H9 (cell line): ENCODE data around the gene CCL24. TPM values are rescaled to one million over a fixed set of nuclear protein-coding genes. Genes with fewer than 3 reads are reported as not detected.

Experiments used
- DNase-seq: peaks from one replicate; pipeline ENCODE4 v3.0.0-alpha.2; 2017
- H2AFZ ChIP-seq: one replicate; pipeline ENCODE4 v1.6.1; 2013; ENCODE audit warnings: mild to moderate bottlenecking, low read length, control low read depth, moderate library complexity
- H2AK5ac ChIP-seq: 2 replicates; pipeline ENCODE4 v1.6.1; 2013; ENCODE audit warnings: low read length, control low read depth, mixed read lengths; ENCODE audit not compliant: insufficient read length
- H2BK120ac ChIP-seq: one replicate; pipeline ENCODE4 v1.6.1; 2013; ENCODE audit warnings: low read depth, mild to moderate bottlenecking, low read length, control low read depth, inconsistent platforms; ENCODE audit not compliant: poor library complexity, severe bottlenecking
- H2BK12ac ChIP-seq: 2 replicates; pipeline ENCODE4 v1.6.1; 2013; ENCODE audit warnings: low read length, control low read depth, mixed read lengths, low read depth; ENCODE audit not compliant: insufficient read length
- H2BK15ac ChIP-seq: 2 replicates; pipeline ENCODE4 v1.6.1; 2013; ENCODE audit warnings: low read depth, low read length, control low read depth
- H2BK20ac ChIP-seq: one replicate; pipeline ENCODE4 v1.6.1; 2013; ENCODE audit warnings: low read depth, mild to moderate bottlenecking, low read length, control low read depth, inconsistent platforms; ENCODE audit not compliant: poor library complexity, severe bottlenecking
- H2BK5ac ChIP-seq: 2 replicates; pipeline ENCODE4 v1.6.1; 2013; ENCODE audit warnings: low read length, control low read depth, mixed read lengths; ENCODE audit not compliant: insufficient read length
- H3K14ac ChIP-seq: 2 replicates; pipeline ENCODE4 v1.6.1; 2013; ENCODE audit warnings: low read length, control low read depth; ENCODE audit not compliant: insufficient read depth
- H3K18ac ChIP-seq: 2 replicates; pipeline ENCODE4 v1.6.1; 2013; ENCODE audit warnings: low read depth, mild to moderate bottlenecking, mixed read lengths, low read length, control low read depth; ENCODE audit not compliant: insufficient read length
- H3K23ac ChIP-seq: 2 replicates; pipeline ENCODE4 v1.6.1; 2013; ENCODE audit warnings: low read length, control low read depth, mixed read lengths, low read depth; ENCODE audit not compliant: insufficient read length
- H3K23me2 ChIP-seq: 2 replicates; pipeline ENCODE4 v1.6.1; 2013; ENCODE audit warnings: low read depth, mild to moderate bottlenecking, mixed read lengths, low read length, control low read depth; ENCODE audit not compliant: insufficient read length, poor library complexity, severe bottlenecking
- H3K27ac ChIP-seq: 2 replicates; pipeline ENCODE4 v1.5.1; 2013; ENCODE audit warnings: low read length, control low read depth, mixed read lengths, low read depth; ENCODE audit not compliant: insufficient read length
- H3K27me3 ChIP-seq: 2 replicates; pipeline ENCODE4 v1.6.1; 2013; ENCODE audit warnings: low read length, control low read depth, inconsistent platforms; ENCODE audit not compliant: insufficient read depth
- H3K4ac ChIP-seq: 2 replicates; pipeline ENCODE4 v1.6.1; 2013; ENCODE audit warnings: low read depth, mild to moderate bottlenecking, control low read depth, inconsistent platforms, low read length, moderate library complexity
- H3K4me1 ChIP-seq: 2 replicates; pipeline ENCODE4 v1.6.1; 2013; ENCODE audit warnings: low read length, control low read depth, inconsistent platforms; ENCODE audit not compliant: insufficient read depth
- H3K4me2 ChIP-seq: 2 replicates; pipeline ENCODE4 v1.6.1; 2013; ENCODE audit warnings: low read length, control low read depth, mixed read lengths; ENCODE audit not compliant: insufficient read length, insufficient read depth
- H3K56ac ChIP-seq: 2 replicates; pipeline ENCODE4 v1.6.1; 2013; ENCODE audit warnings: low read depth, mild to moderate bottlenecking, mixed read lengths, low read length, control low read depth; ENCODE audit not compliant: insufficient read length
- H3K79me1 ChIP-seq: 2 replicates; pipeline ENCODE4 v1.6.1; 2013; ENCODE audit warnings: low read depth, mild to moderate bottlenecking, moderate library complexity, low read length, control low read depth, inconsistent platforms; ENCODE audit not compliant: insufficient read depth, poor library complexity, severe bottlenecking
- H3K79me2 ChIP-seq: 2 replicates; pipeline ENCODE4 v1.6.1; 2013; ENCODE audit warnings: low read length, control low read depth, inconsistent platforms; ENCODE audit not compliant: insufficient read depth
- H3K9ac ChIP-seq: 2 replicates; pipeline ENCODE4 v1.6.1; 2013; ENCODE audit warnings: low read length, control low read depth, mixed read lengths; ENCODE audit not compliant: insufficient read length; ENCODE audit errors: extremely low read depth
- H3K9me3 ChIP-seq: one replicate; pipeline ENCODE4 v1.6.1; 2013; ENCODE audit warnings: low read depth, low read length, inconsistent platforms; ENCODE audit not compliant: control insufficient read depth
- H3T11ph ChIP-seq: one replicate; pipeline ENCODE4 v1.6.1; 2013; ENCODE audit warnings: mild to moderate bottlenecking, low read length, control low read depth, inconsistent platforms
- H4K20me1 ChIP-seq: one replicate; pipeline ENCODE4 v1.6.1; 2013; ENCODE audit not compliant: control insufficient read depth, insufficient read length, insufficient read depth
- H4K5ac ChIP-seq: 2 replicates; pipeline ENCODE4 v1.6.1; 2013; ENCODE audit warnings: low read depth, mild to moderate bottlenecking, mixed read lengths, low read length, control low read depth; ENCODE audit not compliant: insufficient read length
- H4K8ac ChIP-seq: replicated peaks from 2 replicates; pipeline ENCODE4 v1.6.1; 2013; ENCODE audit warnings: low read length, control low read depth, mixed read lengths, low read depth; ENCODE audit not compliant: insufficient read length
- H4K91ac ChIP-seq: 2 replicates; pipeline ENCODE4 v1.6.1; 2013; ENCODE audit warnings: low read depth, mild to moderate bottlenecking, moderate library complexity, mixed read lengths, low read length, control low read depth; ENCODE audit not compliant: insufficient read length
- H3K27ac Mint-ChIP-seq, 3 experiments: 2 replicates in 2 of 3; 3 replicates in 1 of 3; pipeline ENCODE4 v1.8.0; 2020 to 2021; ENCODE audit warnings: mixed read lengths in 3 of 3, mild to moderate bottlenecking in 1 of 3, moderate library complexity in 1 of 3
- H3K27me3 Mint-ChIP-seq: 2 replicates; pipeline ENCODE4 v1.8.0; 2021; ENCODE audit warnings: low read depth, mild to moderate bottlenecking, moderate library complexity, mixed read lengths
- H3K36me3 Mint-ChIP-seq, 3 experiments: 2 replicates in 2 of 3; 3 replicates in 1 of 3; pipeline ENCODE4 v1.8.0; 2020 to 2021; ENCODE audit warnings: low read depth in 3 of 3, mixed read lengths in 3 of 3; ENCODE audit not compliant: insufficient read depth in 1 of 3
- H3K4me1 Mint-ChIP-seq, 2 experiments: 2 replicates each; pipeline ENCODE4 v1.8.0; 2020; ENCODE audit warnings: mixed read lengths in 2 of 2
- H3K4me3 Mint-ChIP-seq, 2 experiments: 2 replicates in 1 of 2; 3 replicates in 1 of 2; pipeline ENCODE4 v1.8.0; 2020 to 2021; ENCODE audit warnings: mild to moderate bottlenecking in 2 of 2, mixed read lengths in 2 of 2, moderate library complexity in 1 of 2
- H3K9me3 Mint-ChIP-seq, 2 experiments: 2 replicates in 1 of 2; 3 replicates in 1 of 2; pipeline ENCODE4 v1.8.0; 2020; ENCODE audit warnings: mild to moderate bottlenecking in 2 of 2, mixed read lengths in 2 of 2, moderate library complexity in 1 of 2
- CTCF ChIP-seq: fragments of 200-600 bp; sonication (generic); conservative IDR thresholded peaks from 3 replicates; pipeline ENCODE4 v1.8.0; 2021; ENCODE audit warnings: antibody characterized with exemption, mild to moderate bottlenecking
- WGBS: extraction: QIAGEN DNeasy Blood & Tissue Kit; methylation state at CpG from one replicate; pipeline ENCODE4 v1.1.7; 2013; ENCODE audit warnings: missing lambda C conversion rate, low lambda C conversion rate, mixed read lengths; ENCODE audit not compliant: insufficient read length; ENCODE audit errors: extremely low coverage; 5-methylcytosine and 5-hydroxymethylcytosine counted together
- total RNA-seq: library from RNA; stranded (reverse); gene quantifications from 2 replicates; pipeline ENCODE4 v1.2.1, GENCODE V29; 2021

CCL24 gene
- total RNA-seq, 1 experiment from 2014 or later = not detected

DNA sequence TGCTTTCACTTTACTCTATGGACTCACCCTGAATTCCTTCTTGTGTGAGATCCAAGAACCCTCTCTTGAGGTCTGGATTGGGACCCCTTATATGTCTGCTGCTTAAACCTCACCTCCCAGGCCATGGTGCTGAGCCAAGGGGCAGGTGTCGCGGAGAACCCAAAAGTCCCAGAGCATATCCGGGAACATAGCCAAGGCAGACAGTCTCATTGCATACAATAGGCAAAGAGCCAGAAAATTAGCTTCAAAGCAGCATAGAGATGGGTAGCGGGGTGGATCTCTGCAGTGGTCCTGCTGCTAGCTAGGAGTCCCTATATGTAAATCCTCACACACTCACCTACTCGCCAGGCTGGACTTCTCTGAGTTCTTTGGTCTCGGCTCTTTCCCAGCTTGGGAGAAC lies 5.5 kb downstream of the CCL24 start:
- no peak overlapping the region for H3K4ac ChIP-seq
- DNase-seq = no peak
- no peak overlapping the region; the same call in 1 of the 2 replicates for H2BK15ac ChIP-seq
- H3K56ac ChIP-seq = no peak overlapping the region
- H3K23me2 ChIP-seq = no peaks in the 10 kb centered on the region
- H3K14ac ChIP-seq = no peak overlapping the region
- no peak overlapping the region for H2BK20ac ChIP-seq
- H3K4me1 Mint-ChIP-seq = no peaks in the 10 kb centered on the region; a peak in 1 of 4 replicates
- H3K4me3 Mint-ChIP-seq = no peak overlapping the region
- no peak overlapping the region for H3K9ac ChIP-seq
- H4K91ac ChIP-seq = no peak overlapping the region
- no peaks in the 10 kb centered on the region for H3K4me1 ChIP-seq
- no peak for TF ChIP-seq CTCF
- peaks cover 15 to 19% of the 10 kb centered on the region in 2 experiments for H3K9me3 Mint-ChIP-seq
- no peak overlapping the region for H2BK12ac ChIP-seq
- no peak overlapping the region for H2AK5ac ChIP-seq
- peaks cover 3% of the 10 kb centered on the region for H3K27me3 Mint-ChIP-seq
- no peaks in the 10 kb centered on the region for H4K20me1 ChIP-seq
- no peaks in the 10 kb centered on the region for H3K79me1 ChIP-seq
- H3K79me2 ChIP-seq = no peaks in the 10 kb centered on the region
- no CpG with 5 or more reads among the region's 6 CpGs for WGBS
- H2BK5ac ChIP-seq = no peak overlapping the region
- H3K27me3 ChIP-seq = no peaks in the 10 kb centered on the region
- H4K8ac ChIP-seq = no peak overlapping the region
- H3K18ac ChIP-seq = no peak overlapping the region
- H3K9me3 ChIP-seq = no peaks in the 10 kb centered on the region
- H3K27ac Mint-ChIP-seq = no peak overlapping the region
- peaks cover 4 to 11% (median 6%) of the 10 kb centered on the region in 3 experiments; a peak in 6 of 7 replicates for H3K36me3 Mint-ChIP-seq
- no peak overlapping the region for H3T11ph ChIP-seq
- no peak overlapping the region for H2AFZ ChIP-seq
- no peak overlapping the region for H3K4me2 ChIP-seq
- no peak overlapping the region for H3K27ac ChIP-seq
- no peak overlapping the region for H3K23ac ChIP-seq
- no peak overlapping the region for H2BK120ac ChIP-seq
- no peak overlapping the region for H4K5ac ChIP-seq
